HG03575 (cell line): Measurements from ENCODE around the gene GALNT11.

Experiments used
- ATAC-seq: cut with Tn5 transposase; IDR thresholded peaks from one replicate; pipeline ENCODE4 v1.9.1; 2021; ENCODE audit not compliant: unreplicated experiment, insufficient number of reproducible peaks, low FRiP score; ENCODE audit errors: extremely low read depth

The GALNT11 gene

GRCh38 chr7:152133804-152134203 lies 108.3 kb downstream of the GALNT11 start:
- ATAC-seq: no peak

- no peak for ATAC-seq
Measured at GRCh38 chr7:152136686-152137085, 111.2 kb downstream of the GALNT11 start.

DNA sequence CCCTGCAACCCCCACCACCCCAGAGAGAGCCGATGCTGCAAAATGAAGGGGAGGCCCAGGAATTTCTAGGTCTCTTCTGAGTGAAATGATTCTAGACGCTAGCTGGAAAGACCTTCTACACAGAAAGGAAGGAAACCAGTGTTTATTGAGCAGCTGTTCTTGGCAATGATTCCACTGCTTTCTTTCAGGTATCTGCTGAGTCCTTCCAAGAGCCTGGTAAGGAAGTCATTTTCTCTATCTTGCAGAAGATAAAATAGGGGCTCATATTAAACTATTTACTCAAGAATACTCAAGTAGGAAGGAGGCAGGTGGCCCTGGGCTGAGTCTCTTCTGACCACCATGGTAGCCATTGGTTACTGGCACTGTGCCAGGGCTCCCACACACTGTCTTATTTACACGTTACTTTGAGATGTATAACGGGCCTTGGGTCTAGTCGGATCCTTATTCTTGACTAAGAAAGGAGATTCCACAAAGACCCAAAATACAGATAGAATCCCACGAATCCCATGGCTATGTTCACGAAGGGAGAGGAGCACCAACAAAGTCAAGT lies 112.1 kb downstream of the GALNT11 start:
- no peak for ATAC-seq

DNA sequence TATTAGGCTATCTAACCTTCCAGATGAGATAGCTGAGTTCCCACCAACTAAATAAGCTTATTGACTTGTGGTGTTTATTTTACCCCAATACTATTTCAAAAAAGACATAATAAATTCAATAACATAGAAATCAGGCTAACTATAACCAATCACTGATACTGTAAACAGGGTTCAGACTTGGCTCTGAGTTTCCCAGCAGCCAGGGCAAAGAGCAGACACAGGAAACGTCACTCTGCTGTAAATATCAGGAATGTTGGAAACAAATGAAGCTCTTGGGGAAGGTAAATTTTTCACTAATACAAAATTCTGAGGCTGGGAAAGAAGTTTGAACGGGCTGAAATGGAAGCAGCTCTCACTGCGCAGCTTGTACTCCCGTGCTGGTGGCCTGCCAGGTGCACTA lies 114.6 kb downstream of the GALNT11 start:
- no peak for ATAC-seq

DNA sequence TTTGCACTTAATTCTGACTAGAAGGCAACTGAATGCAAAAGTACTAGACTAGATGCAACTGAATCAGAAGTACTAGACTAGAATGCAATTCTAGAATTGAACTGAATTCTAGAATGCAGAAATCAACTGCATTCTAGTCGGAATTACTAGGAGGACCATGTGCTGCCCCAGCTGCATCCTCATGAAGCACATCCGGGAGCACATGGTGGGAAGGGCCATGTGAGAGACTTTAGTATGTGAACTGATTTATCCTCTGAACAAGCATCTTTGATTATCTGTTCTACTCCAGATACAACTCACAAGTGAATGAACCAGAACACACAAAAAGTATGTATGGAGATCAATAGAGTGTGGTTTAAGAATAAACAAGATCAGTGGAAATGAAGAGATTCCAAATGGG lies 115.1 kb downstream of the GALNT11 start:
- ATAC-seq: no peak

DNA sequence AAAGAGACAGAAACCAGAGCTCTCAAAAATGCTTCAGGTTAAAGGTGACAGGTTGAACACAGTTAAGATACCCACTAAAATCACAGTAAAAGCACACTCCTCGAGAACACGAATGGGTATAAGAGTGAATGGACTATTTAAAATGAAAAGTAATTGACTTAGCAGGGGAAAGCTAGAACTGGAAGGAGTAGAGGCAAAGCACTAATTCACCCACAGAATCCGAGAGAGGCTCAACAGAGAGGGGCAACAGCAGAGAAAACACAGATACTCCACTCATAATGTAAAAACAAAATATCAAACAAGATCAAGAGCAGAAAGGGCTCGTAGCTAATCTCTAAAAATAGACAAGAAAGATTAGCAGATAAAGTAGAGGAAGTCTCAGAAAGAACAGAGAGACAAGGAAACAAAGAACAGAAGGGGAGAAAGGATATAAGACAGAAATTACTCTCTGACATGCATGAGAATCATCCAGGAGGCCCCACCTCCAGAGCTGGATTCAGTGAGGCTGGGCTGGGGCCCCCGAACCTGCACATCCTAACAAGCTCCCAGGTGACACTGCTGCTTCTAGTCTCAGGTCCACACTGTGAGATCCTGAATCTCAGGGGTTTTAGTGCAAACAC lies 117.6 kb downstream of the GALNT11 start:
- no peak for ATAC-seq

- no peak for ATAC-seq
Measured at GRCh38 chr7:152144557-152145245, 119.2 kb downstream of the GALNT11 start.

GRCh38 chr7:152145853-152146466 lies 120.5 kb downstream of the GALNT11 start:
- ATAC-seq: no peak

- ATAC-seq: no peak
Measured at GRCh38 chr7:152148706-152149105, 123.2 kb downstream of the GALNT11 start.

DNA sequence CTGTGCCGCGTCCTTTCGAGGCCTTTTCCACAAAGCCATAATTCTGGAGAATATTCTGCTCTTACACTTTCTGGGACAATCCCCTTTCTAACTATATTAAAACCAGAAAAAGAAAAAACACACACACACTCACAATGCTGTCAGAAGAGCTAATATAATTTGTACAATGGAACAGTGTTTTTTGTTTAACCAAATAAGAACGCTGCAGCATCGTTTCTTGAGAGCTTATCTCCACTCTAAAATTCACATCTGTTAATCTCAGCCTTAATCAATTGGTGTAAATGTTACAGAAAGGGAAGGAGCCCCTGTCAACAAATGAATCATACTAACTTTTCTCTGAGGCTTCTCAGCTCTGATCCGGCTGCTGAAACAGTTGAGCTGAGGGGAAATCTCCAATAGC lies 123.9 kb downstream of the GALNT11 start:
- no peak for ATAC-seq

DNA sequence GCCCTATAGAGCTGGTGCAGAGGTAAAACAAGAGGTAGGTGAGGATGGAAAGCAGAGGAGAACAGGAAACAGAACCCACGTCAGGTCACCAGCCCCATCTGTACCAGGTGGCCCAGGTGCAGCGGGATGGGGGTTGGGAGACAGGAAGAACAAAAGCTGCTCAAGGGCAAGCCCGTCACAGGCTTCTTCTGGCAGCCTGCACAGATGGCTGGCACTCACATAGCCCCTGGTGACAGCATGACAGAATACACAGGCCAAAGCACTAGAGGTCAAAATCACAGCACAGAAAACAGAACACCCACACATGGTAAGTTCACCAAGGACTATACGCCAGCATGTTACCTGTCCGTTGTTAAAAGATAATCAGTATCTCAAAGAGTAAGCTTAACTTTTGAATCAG lies 126.8 kb downstream of the GALNT11 start:
- ATAC-seq: no peak

DNA sequence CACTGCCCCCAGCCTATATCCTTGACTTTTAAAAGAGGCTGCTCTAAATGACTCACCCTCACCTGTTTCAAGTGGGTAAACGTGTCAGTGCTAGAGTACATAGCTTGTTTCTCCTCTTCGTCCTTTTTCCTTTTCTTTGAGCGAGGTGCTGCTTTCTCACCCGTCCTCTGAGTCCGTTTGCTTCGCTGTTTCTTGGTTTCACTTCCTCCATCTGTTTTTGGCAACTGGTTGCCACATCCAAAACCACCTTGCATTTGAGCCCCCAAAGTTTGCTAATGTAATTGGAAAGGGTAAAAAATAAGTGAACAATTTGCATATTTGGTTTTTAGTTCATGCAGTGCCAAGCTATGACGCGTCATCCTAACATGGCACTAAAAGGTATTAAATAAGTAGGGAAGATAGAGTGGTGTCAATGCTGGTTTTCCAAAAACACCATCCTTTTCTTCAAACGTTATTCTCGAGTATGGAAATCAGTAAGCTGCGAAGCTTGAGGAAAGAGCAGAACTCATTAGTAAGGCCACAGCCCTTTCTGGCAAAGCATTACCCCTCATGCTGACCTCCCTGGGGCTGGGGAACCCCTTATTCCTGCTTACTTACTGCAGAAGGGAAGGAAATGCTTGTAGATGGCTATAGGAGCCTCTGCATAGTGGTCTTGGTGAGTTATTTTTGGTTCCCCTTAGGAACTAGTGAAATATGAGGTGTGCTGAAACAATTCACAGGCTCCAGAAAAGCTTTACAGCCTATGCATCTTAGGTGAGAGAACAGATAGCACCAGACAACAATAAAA lies 133.5 kb downstream of the GALNT11 start:
- peak; percentile 80 for ATAC-seq

GRCh38 chr7:152161171-152161570 lies 135.7 kb downstream of the GALNT11 start:
- no peak for ATAC-seq

DNA sequence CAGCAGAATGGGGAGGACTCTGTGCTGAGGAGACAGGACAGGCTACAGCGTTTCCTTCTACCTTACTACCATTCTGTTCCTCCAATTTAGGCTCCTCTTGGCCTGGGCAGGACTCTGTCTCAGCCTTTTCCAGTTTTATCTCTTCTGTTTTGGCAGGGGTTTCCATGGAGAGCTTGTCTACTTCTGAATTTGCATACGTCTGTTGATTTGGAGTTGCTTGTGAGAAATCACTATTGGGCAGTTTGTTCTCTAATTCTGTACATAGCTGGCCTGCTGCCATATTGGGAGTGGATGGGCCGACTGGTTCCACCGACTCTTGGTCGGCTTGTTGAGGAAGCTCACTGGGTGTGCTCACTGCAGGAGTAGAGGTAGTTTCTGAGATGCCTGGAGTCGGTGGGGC lies 136.8 kb downstream of the GALNT11 start:
- no peak for ATAC-seq
